Peyer's patch (tissue), 4 donors: ENCODE data around the gene EBI3.

Experiments used
- CTCF ChIP-seq, 6 experiments: fragments of 450-650 bp in 4 of 6; fragments of 200-600 bp in 2 of 6; sonication (generic) in 1 of 6; IDR thresholded peaks; one replicate each; pipeline ENCODE4 v1.5.1; 2017 to 2019; ENCODE audit warnings: antibody characterized with exemption in 6 of 6, mild to moderate bottlenecking in 3 of 6, moderate library complexity in 1 of 6
- POLR2A ChIP-seq, 2 donors: fragments of 450-650 bp; IDR thresholded peaks; one replicate each; pipeline ENCODE4 v1.5.1; 2017; ENCODE audit warnings: antibody characterized with exemption in 2 of 2, mild to moderate bottlenecking in 2 of 2, moderate library complexity in 2 of 2

DNA sequence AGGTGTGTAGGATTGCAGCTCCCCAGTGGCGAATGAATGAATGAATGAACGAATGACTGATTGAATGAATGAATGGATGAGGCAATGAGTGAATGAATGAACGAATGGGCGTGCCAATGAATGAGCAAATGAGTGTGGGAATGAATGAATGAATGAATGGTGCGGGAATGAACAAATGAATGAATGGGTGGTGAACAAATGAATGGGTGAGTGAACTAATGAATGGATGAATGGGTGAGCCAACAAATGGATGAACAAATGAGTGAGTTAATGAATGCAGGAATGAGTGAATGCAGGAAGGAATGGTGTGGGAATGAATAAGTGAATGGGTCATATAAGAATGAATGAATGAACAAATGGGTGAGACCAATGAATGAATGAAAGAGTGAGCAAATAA lies 32.1 kb upstream of the EBI3 start:
- TF ChIP-seq CTCF (IDR thresholded peaks at IDR 0.05) (no peak), POLR2A (IDR thresholded peaks at IDR 0.05) (no peak)
